ENCODE data around the gene CFDP1. TPM values are rescaled to one million over a fixed set of nuclear protein-coding genes. Genes with fewer than 3 reads are reported as not detected.
A peak's percentile ranks its signal among the peaks of the same experiment; 100 is the strongest.

Gene CFDP1
- total and polyA plus RNA-seq, 10 donors, result 56.1 to 222 (median 108) TPM

- intact Hi-C loops (cut with DNase I; ENCODE audit: low total_unique reads), result loop anchor here (10.0 kb wide), 2 partner anchors 92 to 162 kb away; partner anchors contain the start of genes ADAT1 and TMEM231
- 2 to 9% (median 4%) methylated on average over 2 of the region's 2 CpGs for WGBS, 5 donors
- DNase-seq, result no peak
- no peaks in the 10 kb centered on the region for H3K27me3 ChIP-seq (replicated peaks in 1 of 7)
- no peaks in the 10 kb centered on the region for H3K36me3 ChIP-seq
- H3K9me3 ChIP-seq, result no peaks in the 10 kb centered on the region
- H3K27ac ChIP-seq, result peak overlapping the region in 1 of 8 donors; percentile 99
- TF ChIP-seq POLR2A (IDR thresholded peaks at IDR 0.05), result no peak
- TF ChIP-seq CTCF (IDR thresholded peaks at IDR 0.05 in 8 of 11, conservative IDR thresholded peaks at IDR 0.05 in 3 of 11), result no peak
- no peak for TF ChIP-seq POLR2AphosphoS5 (IDR thresholded peaks at IDR 0.05)
- peaks cover 0 to 64% (median 38%) of the 10 kb centered on the region in 6 donors for H3K4me1 ChIP-seq
- peak overlapping the region in 3 of 8 donors; percentile 89 to 97 (median 94) for H3K4me3 ChIP-seq
Observed at GRCh38 chr16:75462806-75463205, 29.5 kb upstream of the CFDP1 start.

DNA sequence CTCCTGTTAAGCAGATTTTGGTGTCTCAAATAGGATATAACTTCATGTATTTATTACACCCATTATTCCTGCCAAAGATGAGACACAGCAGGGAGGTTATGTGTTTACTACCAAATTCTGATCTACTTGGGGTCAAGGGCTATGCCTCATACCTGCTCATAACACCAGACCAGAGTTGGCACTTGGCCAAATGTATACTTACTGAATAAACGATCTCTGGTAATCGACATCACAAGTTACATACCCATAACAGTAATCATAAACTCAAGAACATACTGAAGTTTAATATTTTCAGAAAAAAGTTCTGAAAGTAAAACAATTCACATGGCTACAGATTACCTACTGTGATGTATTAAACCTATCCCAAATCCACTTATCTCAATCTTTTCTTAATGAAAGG is 28.3 kb upstream of the CFDP1 start:
- intact Hi-C loops (cut with DNase I; ENCODE audit: low total_unique reads), result loop anchor here (10.0 kb wide), 2 partner anchors 93 to 163 kb away; partner anchors contain the start of genes ADAT1 and TMEM231
- Histone ChIP-seq H3K27me3 (replicated peaks in 1 of 7) (no peaks in the 10 kb centered on the region), H3K4me3 (no peak overlapping the region), H3K4me1 (peaks cover 0 to 70% (median 38%) of the 10 kb centered on the region in 6 donors), H3K9me3 (no peaks in the 10 kb centered on the region), H3K27ac (no peak overlapping the region), H3K36me3 (peaks cover 0 to 10% (median 0%) of the 10 kb centered on the region in 6 donors)
- no peak for TF ChIP-seq POLR2A (IDR thresholded peaks at IDR 0.05)
- no peak for TF ChIP-seq POLR2AphosphoS5 (IDR thresholded peaks at IDR 0.05)
- TF ChIP-seq CTCF (IDR thresholded peaks at IDR 0.05 in 8 of 11, conservative IDR thresholded peaks at IDR 0.05 in 3 of 11), result no peak
- WGBS, 5 donors, result 90 to 97% (median 94%) methylated on average over 2 of the region's 2 CpGs
- DNase-seq, result no peak

DNA sequence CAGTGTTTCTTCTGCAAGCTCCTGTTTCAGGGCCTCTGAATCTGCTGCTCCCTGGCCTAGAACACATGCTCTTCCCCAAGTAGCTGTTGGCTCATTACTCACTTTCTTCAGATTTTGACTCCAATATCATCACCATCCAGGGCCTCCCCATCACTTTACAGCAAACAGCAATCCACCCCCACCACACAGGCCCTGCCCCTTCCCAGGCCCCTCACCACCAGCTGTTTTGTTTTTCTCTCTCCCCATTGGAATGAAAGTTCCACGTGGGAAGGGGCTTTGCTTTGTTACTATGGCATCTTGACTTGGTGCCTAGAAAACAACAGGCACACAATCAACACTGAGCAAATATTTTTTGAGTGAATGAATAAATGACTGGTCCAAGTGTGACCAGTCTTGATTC is 27.1 kb upstream of the CFDP1 start:
- intact Hi-C loops (cut with DNase I; ENCODE audit: low total_unique reads), result loop anchor here (10.0 kb wide), 2 partner anchors 94 to 164 kb away; partner anchors contain the start of genes ADAT1 and TMEM231
- TF ChIP-seq POLR2A (IDR thresholded peaks at IDR 0.05), result no peak
- no peak for TF ChIP-seq POLR2AphosphoS5 (IDR thresholded peaks at IDR 0.05)
- no peak for TF ChIP-seq CTCF (IDR thresholded peaks at IDR 0.05 in 8 of 11, conservative IDR thresholded peaks at IDR 0.05 in 3 of 11)
- Histone ChIP-seq H3K4me3 (no peak overlapping the region), H3K36me3 (peaks cover 0 to 10% (median 0%) of the 10 kb centered on the region in 6 donors), H3K4me1 (peaks cover 0 to 78% (median 38%) of the 10 kb centered on the region in 6 donors), H3K27ac (no peak overlapping the region), H3K9me3 (no peaks in the 10 kb centered on the region), H3K27me3 (replicated peaks in 1 of 7) (no peaks in the 10 kb centered on the region)
- DNase-seq, result peak; percentile 40
- WGBS, 5 donors, result 58 to 70% (median 67%) methylated on average over 1 of the region's 1 CpG

DNA sequence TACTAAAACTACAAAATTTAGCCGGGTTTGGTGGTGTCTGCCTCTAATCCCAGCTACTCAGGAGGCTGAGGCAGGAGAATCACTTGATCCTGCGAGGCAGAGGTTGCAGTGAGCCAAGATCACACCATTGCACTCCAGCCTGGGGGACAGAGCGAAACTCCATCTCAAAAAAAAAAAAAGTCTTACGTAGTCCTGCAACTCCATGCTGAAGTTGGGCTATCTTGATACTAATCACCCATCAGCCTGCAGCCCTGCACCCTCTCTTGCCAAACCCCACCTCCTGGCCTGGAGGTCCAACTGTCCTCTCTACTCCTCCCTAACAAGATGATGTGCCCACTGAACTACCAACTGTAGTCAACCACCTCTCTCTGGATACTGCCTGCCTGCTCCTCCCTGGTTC is 26.4 kb upstream of the CFDP1 start:
- Histone ChIP-seq H3K9me3 (no peaks in the 10 kb centered on the region), H3K4me1 (peaks cover 0 to 74% (median 36%) of the 10 kb centered on the region in 6 donors), H3K27me3 (replicated peaks in 1 of 7) (no peaks in the 10 kb centered on the region), H3K27ac (no peak overlapping the region), H3K4me3 (no peak overlapping the region), H3K36me3 (peaks cover 0 to 10% (median 0%) of the 10 kb centered on the region in 6 donors)
- TF ChIP-seq CTCF (IDR thresholded peaks at IDR 0.05 in 8 of 11, conservative IDR thresholded peaks at IDR 0.05 in 3 of 11) (no peak), POLR2A (IDR thresholded peaks at IDR 0.05) (no peak), POLR2AphosphoS5 (IDR thresholded peaks at IDR 0.05) (no peak)
- peak; percentile 22 for DNase-seq
- intact Hi-C loops (cut with DNase I; ENCODE audit: low total_unique reads), result loop anchor here (10.0 kb wide), 2 partner anchors 95 to 165 kb away; partner anchors contain the start of genes ADAT1 and TMEM231
- WGBS, 5 donors, result 94 to 100% (median 99%) methylated on average over 4 of the region's 4 CpGs

All from spleen (tissue), 11 donors.